A549 (cell line): Measurements from ENCODE around the gene PHF10.

Experiments
- CHD2 ChIP-seq: fragments of 150-350 bp; IDR thresholded peaks from 2 replicates; pipeline ENCODE4 v1.6.1; 2014; ENCODE audit warnings: low read length; ENCODE audit not compliant: partially characterized antibody
- CTCF ChIP-seq: fragments of >200 bp; sonication (Bioruptor Twin); formaldehyde crosslinking; IDR thresholded peaks from 3 replicates; pipeline ENCODE4 v1.5.1; 2016
- FOSL2 ChIP-seq, 2 experiments: fragments of 450-650 bp in 1 of 2; fragments of >200 bp in 1 of 2; sonication (Bioruptor Twin) in 1 of 2; formaldehyde crosslinking; IDR thresholded peaks; 2 replicates each; pipeline versions ENCODE4 v1.5.0 to v1.6.1; 2016 to 2020; ENCODE audit warnings: mild to moderate bottlenecking in 1 of 2, moderate library complexity in 1 of 2

DNA sequence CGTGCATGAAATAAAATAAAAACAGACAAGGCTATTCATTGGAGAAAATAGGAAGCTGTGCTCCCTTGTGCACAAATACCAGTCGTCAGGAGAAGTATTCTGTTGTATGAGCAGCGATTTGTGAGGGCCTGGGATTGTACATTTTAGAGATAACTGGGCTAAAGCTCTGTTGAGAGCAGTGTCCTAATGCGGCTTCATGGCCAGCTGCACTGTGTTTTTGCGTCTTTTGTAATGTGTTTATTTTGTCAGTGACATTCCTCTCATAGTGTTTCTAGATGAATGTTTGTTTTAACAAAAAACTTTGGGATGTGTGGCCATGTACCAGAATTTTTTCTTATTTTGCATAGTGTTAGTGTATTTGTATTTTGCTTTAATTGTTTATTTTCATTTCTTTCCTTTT is 41.9 kb upstream of the PHF10 start:
- TF ChIP-seq CTCF (no peak), FOSL2 (IDR thresholded peaks at IDR 0.05) (no peak), FOSL2 (CRISPR knock-in tag; IDR thresholded peaks at IDR 0.05) (no peak), CHD2 (no peak)
